NCI-H1436 (cell line): ENCODE data around the gene ACOT9.
A peak's percentile ranks its signal among the peaks of the same experiment; 100 is the strongest.
"Not testable (repeated sequence)": the region's sequence is repeated elsewhere in the genome, so short reads cannot be mapped to it uniquely, and the experiment has no call there.

Source experiments
- DNase-seq: peaks from one replicate; lab custom pipeline; 2025; lab: John Stamatoyannopoulos, UW

ACOT9 gene, protein sequence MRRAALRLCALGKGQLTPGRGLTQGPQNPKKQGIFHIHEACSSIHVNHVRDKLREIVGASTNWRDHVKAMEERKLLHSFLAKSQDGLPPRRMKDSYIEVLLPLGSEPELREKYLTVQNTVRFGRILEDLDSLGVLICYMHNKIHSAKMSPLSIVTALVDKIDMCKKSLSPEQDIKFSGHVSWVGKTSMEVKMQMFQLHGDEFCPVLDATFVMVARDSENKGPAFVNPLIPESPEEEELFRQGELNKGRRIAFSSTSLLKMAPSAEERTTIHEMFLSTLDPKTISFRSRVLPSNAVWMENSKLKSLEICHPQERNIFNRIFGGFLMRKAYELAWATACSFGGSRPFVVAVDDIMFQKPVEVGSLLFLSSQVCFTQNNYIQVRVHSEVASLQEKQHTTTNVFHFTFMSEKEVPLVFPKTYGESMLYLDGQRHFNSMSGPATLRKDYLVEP

DNA sequence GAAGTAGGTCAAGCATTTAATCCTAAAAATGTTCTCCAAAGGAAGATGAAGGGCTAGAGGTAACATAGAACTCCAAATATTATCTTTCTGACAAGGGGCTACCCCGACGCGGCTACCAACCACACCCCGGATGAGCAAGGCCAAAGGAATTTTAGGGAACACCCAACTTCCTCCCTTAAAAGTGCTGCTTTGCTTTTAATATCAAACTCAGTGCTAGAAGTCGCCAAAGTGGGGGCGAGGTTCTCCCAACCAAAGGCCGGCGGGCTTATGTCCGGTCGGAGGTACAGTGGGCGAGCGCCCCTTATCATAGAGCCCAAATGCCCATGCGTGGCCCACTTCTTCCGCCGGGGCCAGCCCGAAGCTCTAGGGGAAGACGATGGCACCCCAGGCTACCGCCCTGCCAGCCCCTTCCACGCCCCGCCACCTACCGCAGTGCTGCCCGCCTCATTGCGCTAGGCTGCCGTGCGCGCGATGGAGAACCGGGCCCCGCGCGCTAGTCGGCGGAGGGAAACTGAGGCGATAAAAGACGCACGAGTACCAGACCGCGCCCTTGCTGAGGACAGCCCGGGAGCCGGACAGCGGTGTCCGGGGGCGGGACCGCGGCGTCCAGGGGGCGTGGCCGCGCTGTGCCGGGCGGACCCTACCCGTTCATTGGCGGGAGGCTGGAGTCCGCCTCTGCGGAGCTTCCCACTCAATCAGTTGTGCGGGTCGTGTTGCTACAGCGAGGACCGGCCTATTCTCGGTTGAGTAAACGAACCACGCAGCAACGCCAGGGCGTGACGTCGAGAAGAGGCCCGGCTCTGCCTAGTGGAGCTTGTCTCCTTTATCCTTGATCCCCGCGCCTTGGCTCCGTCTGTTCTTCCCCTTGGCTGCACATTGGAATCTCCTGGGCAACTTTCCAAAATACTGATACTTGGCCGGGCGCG is at the start of gene ACOT9:
Gene ACOT9 (minus strand): TSS at position 580 of the 926 bp plus-strand sequence. CDS start 132 bp downstream, at position 448.
- peak; percentile 30 for DNase-seq

DNA sequence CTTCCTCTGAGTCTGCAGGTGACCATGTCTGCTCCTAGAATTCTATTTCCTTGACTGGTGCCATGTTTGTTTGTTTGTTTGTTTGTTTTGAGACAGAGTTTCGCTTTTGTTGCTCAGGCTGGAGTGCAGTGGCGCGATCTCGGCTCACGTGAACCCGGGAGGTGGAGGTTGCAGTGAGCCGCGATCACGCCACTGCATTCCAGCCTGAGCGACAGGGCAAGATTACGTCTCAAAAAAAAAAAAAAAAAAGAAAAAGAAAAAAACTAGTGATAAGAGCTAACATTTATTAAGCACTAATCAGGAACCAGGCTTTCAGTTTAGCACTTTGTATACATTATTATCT is 47.0 kb upstream of the ACOT9 start:
- no peak for DNase-seq

DNA sequence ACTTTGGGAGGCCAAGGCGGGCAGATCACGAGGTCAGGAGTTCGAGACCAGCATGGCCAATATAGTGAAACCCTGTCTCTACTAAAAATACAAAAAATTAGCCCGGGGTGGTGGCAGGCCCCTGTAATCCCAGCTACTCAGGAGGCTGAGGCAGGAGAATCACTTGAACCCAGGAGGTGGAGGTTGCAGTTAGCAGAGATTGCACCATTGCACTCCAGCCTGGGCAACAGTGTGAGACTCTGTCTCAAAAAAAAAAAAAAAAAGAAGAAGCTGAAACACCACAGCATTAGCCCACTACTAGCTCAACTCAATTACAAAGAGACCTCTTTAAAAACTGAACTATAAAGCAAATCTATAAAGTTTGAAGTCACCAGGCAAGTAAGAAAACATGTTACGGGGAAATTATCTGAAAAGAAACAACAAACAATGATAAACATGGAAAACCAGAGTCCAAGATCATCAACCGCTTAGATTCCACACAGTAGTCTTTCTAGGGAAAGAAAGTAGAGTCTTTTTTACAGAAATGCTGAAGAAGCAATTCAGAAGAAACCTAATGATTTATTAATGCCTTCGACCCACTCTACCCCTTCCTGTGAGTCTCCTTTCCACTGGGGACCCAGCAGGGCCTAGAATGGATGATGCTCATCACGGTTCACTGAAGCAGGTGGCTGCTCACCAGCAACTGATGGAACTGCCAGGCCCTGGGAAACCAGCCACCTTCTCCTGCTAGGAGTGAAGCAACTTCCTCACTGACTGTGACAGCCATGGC is 46.5 kb upstream of the ACOT9 start:
- DNase-seq = no peak

DNA sequence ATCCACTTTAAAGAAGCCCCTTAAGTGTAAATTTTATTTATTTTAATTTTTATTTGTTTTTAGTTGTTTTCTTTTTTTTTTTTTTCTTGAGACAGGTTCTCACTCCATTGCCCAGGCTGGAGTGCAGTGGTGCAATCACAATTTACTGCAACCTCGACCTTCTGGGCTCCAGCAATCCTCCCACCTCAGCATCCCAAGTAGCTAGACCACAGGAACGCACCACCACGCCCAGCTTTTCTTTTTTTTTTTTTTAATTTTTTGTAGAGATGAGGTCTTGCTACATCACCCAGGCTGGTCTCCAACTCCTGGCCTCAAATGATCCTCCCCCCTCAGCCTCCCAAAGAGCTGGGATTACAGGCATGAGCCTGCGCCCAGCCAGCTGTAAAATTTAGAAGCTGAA is 45.9 kb upstream of the ACOT9 start:
- no peak for DNase-seq

DNA sequence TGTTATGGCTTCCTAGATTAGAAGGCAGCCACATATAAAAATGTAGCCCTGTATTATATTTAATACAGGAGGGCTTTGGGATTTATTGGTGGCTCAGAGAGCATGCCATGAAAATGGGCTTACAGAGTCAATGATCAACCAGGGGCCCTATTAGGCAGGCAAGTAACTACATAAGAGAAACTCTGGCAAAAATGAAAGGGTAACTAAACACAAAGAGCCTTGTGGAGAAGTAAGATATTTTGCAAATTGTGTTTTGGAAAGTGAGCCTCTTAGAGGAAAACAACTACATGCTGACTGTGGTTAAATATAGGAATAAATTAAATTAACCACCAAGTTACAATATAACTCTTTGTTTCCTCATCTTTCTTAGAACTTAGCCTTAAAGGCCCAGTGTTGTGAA is 45.4 kb upstream of the ACOT9 start:
- no peak for DNase-seq

DNA sequence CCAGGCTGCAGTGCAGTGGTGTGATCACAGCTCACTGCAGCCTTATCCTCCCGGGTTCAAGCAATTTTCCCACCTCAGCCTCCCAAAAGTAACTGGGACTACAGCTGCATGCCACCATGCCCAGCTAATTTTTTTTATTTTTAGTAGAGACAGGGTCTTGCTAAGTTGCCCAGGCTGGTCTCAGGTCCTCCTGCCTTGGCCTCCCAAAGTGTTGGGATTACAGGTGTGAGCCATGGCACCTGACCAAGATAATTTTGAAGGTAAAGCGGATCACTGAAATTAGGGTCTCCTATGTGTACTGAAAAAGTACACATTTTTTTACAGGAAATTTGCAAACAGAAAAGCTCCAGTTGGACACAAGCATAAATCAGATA is 44.7 kb upstream of the ACOT9 start:
- DNase-seq = no peak

DNA sequence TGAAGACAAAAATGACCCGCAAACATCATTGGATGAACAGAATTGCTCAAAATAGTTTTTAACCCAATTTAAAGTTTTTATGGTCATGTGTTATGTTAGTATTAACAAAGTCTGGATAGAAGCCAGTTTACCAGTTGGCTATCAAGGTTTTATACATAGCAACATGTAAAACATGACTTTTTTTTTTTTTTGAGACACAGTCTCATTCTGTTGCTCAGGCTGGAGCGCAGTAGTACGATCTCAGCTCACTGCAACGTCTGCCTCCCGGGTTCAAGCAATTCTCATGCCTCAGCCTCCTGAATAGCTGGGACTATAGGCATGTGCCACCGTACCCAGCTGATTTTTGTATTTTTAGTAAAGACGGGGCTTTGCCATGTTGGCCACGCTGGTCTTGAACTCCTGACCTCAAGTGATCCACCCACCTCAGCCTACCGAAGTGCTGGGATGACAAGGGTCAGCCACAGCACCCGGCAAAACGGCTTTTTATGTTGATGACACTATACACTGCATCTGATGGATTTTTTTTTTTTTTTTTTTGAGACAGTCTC is 43.3 kb upstream of the ACOT9 start:
- DNase-seq = no peak

DNA sequence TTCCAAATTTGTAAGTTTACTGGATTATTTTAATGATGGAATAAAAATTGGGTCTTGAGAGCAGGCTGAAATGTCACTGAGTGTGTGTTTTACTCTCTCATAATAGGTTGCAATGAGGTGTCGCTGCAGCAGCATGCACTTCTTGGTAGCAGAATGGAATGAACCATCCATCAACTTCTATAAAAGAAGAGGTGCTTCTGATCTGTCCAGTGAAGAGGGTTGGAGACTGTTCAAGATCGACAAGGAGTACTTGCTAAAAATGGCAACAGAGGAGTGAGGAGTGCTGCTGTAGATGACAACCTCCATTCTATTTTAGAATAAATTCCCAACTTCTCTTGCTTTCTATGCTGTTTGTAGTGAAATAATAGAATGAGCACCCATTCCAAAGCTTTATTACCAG is 42.5 kb upstream of the ACOT9 start:
- no peak for DNase-seq

DNA sequence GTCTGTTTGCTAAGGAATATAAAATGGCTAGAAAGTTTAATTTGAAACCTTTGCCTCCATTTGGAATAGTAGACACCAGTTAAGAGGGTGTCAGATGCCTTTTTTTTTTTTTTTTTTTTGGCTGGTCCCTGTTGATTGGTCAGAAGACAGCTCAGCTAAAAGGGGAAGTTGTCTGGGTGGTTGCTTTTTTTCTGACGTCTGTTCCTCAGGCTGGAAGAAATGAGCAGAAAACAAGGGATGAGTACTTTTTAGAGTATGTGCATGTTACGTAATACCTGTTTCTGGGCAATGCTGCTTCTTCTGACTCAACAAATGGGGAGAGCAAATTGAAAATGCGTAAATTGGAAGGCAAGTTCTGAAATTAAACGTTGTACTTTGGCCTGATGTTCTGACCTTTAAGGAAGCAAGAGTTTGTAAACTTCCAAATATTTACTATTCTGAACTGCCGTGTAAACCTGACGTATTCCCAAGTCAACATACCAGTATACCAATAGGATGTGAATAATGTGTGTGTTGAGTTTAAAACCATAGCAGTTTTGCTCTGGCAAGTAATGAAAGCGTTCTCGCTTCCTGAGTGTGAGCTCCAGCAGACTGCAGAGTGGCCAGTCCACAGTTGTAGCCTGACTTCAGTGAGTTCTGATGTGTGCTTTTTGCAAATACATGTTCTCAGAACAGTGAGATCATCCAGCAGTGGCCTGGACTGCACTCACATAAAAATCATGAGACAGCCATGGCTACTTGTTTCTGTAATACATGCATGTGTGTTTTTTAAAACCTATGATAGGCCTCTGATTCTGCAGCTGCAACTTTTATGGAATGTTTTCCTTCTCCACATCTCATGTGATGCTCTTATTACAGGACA is 41.6 kb upstream of the ACOT9 start:
- DNase-seq = no peak

DNA sequence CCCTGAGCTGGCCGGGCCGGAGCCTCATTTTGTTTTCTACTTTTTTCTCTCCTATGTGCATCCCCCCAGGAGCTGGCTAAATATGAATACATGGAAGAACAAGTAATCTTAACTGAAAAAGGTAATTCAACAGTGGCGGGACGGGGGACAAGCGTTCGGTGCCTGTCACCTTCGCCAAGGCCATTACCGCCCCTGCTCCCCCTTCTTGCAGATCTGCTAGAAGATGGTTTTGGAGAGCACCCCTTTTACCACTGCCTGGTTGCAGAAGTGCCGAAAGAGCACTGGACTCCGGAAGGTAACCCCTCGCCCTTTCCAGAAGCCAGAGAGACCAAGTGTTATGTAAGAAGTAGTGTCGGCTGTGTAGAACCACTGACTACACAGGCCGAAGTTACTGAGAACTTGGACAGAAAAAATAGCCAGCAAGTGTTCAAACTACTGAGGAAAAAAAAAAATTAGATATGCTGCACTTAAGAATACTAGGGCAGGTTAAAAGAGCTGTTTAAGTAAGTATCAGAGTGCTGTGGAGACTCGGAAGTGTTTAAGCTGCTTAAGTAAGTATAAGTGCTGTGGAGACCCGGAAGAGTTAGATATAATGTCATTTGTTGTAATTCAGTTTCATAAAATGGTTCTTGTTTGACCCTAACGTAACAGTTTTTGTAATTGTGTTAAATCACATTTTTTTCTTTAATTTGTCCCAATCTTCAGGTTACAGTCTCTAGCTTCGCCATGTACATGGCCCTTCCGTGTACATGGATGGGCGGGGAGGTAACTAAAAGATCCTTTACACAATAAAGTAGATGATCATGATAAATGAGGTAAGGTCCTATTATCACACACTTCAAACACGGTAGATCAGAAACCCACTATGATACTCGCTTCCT is 40.8 kb upstream of the ACOT9 start:
- no peak for DNase-seq

DNA sequence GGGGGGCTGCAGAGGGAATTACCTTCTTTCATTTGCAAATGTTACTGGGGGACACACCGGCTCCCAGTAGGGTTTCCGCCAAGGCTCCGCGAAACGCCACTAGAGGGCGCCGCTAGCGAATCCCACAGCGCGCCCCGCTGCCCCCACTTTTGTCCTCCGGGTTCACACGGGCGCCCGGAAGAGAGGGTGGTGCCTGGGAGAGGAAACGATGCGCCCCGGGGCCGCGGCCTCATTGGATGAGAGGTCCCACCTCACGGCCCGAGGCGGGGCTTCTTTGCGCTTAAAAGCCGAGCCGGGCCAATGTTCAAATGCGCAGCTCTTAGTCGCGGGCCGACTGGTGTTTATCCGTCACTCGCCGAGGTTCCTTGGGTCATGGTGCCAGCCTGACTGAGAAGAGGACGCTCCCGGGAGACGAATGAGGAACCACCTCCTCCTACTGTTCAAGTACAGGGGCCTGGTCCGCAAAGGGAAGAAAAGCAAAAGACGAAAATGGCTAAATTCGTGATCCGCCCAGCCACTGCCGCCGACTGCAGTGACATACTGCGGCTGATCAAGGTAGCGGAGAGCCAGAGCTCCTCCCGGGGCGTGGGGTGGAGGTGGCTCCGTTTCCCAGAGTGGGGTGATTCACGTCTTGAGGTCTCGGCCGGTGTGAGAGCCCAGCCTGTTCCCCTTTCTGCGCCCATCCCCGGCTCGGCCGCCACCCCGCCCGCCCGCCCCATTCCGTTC is 40.0 kb upstream of the ACOT9 start, which contains the start of gene SAT1:
Gene SAT1 (plus strand): TSS at position 311 of the 726 bp plus-strand sequence. CDS start 179 bp downstream, at position 490.
- DNase-seq = peak; percentile 89

DNA sequence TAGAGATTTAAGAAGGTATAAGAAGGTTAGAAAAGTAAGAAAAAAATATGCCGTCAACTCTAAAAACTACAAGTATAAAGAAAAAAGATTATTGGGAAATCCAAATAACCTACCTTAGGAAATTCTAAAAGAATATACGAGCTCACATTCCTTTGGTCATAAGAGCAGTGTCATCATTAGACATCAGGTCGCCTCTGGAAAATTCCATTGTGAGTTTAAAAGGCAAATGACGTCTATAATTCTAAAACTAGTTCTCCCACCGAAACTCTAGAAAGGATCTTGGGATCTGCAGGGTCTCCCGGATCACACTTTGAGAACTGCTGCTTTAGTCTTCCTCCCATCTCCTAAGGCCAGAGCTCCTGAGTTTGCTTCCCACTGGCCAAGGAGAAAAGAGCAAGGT is 39.4 kb upstream of the ACOT9 start:
- no peak for DNase-seq

DNA sequence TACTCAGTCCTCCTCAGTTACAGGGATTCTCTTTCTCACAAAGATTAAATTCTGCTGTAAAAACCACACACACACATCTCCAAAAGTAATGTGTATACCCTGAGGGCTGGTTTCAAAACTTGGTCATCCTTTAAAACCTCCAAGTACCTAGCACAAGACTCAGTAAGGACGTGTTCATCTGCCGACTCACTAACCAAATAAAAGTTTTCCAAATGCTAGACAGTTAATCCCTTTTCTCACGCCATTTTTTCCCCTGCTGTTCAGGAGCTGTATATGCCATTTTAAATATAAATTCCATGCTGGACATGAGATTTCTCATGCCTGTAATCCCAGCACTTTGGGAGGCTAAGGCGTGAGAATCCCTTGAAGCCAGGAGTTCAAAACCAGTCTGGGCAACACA is 35.9 kb upstream of the ACOT9 start:
- DNase-seq = no peak

DNA sequence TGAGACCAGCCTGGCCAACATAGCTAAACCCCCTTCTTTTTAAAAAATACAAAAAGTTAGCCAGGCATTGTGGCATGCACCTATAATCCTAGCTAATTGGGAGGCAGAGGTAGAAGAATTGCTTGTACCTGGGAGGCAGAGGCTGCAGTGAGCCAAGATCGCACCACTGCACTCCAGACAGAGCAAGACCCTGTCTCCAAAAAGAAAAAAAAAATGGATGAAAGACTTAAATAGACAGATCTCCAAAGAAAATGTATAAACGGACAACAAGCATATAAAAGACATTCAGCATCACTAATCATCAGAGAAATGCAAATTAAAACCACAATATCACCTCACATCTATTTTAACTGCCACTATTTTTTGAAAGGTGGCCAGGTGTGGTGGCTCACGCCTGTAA is 33.3 kb upstream of the ACOT9 start:
- DNase-seq = no peak

DNA sequence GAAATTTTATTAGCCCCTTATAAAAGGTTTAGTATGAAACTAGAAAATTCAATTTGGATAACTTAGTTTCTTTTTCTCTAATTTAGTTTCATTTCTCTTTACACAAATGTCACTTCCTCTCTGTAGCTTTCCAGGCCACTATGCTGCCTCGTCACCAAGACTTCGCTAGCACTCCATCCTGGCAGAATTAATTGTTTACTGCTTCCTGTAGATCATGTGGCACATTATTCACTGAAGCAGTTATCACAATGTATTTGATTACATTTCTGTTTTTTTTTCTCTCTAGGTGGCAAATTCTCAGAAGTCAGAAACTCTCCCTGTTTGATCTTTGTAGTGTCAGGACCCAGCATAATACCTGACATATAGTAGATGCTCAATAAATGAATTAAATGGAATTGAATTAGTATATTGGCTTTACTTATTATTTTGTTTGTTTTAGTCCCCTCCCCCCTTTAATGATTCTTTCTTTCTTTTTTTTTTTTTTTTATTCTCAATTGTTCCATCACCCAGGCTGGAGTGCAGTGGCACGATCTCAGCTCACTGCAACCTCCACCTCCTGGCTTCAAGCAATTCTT is 30.6 kb upstream of the ACOT9 start:
- DNase-seq = no peak

DNA sequence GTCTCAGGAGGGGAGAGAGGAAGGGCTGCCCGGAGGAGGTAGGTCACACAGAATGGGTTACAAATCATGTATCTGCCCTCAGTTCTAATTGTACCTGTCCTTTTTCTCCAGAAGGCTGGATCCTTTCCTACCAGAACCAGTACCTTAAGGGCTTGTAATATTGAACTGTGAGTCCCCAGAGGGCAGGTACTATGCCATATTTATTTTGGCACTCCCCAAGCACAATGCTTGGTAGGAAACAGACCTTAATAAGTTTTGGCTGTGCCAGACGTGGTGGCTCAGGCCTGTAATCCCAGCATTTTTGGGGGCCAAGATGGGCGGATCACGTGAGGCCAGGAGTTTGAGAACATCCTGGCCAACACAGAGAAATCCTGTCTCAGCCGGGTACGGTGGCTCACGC is 28.0 kb upstream of the ACOT9 start:
- DNase-seq = not testable (repeated sequence)

DNA sequence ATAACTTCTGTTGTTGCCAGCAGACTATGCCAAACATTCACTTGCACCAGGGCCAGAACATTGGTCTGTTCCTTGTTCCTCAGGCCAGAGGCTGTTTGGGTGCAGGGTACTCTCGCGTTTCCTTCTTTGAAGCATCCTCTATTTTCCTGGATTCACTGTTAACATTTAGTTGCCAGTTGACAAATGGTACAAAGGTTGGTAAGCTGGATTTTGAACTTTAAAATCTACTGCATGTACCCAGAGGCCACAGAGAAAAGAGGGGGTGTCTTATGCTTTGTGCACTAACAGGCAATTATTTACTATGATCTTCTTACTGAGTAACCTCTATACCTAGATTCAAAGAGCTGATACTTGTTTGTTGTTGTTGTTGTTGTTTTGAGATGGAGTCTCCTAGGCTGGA is 27.1 kb upstream of the ACOT9 start:
- DNase-seq = no peak

DNA sequence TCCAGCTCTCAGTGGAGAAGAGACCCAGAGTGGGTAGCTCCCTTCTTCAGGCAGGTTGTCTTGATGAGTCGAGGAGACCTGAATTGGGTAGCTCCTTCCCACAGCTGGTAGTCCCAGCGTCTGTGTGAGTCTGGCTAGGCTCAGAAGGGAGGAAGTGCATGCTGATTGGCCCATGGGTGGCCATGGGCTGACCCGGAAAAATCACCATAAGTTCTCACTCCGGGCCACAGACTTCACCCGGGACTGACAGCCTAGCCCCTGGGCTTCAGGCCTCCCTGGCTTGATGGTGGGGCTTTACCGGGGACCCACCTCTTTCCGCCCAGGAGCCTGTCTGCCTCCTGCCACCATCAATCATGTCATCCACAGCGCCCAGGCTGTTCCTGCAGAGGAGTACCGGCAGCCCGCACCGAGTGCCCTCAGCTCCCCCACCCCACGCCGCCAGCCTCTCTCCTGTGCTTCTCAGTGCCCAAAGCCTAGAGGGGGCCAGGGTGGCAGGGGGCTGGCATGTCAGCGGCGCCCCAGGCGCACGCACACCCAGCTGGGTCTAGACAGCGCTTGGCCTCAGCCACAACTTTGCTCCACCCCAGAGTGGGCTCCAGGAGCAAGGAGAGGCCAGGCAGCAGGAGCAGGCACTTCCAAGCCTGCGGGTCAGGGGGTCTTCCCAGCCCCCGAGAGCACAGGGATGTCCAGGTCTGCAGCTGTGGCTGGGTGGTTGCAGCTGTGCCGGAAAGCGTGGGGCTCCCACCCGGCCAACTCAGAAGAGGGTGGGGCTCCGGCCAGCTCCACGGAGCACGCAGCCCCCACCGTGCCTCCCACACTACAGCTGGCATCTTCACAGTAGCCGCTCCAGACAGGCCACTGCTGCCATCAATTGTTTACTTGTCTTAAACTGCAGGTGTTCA is 23.8 kb upstream of the ACOT9 start:
- DNase-seq = no peak
